Adrenal gland (tissue), 5 donors: ENCODE results near the gene PRKCB.

ENCODE experiments used
- POLR2A ChIP-seq, 2 donors: fragments of 450-650 bp; IDR thresholded peaks; one replicate each; pipeline ENCODE4 v1.6.1; 2017; ENCODE audit warnings: antibody characterized with exemption in 2 of 2, mild to moderate bottlenecking in 2 of 2, moderate library complexity in 1 of 2
- TF ChIP-seq, protein P1 (sequence below), 6 experiments: fragments of 450-650 bp in 4 of 6; fragments of 200-600 bp in 2 of 6; sonication (generic) in 1 of 6; IDR thresholded peaks; 1 replicate in 5 of 6; 2 replicates in 1 of 6; pipeline versions ENCODE4 v1.5.1 to v1.8.0; 2016 to 2021; ENCODE audit warnings: antibody characterized with exemption in 6 of 6, mild to moderate bottlenecking in 2 of 6, moderate library complexity in 1 of 6
- donor health status: DM: no; HTN: no; CAD: no.

DNA sequence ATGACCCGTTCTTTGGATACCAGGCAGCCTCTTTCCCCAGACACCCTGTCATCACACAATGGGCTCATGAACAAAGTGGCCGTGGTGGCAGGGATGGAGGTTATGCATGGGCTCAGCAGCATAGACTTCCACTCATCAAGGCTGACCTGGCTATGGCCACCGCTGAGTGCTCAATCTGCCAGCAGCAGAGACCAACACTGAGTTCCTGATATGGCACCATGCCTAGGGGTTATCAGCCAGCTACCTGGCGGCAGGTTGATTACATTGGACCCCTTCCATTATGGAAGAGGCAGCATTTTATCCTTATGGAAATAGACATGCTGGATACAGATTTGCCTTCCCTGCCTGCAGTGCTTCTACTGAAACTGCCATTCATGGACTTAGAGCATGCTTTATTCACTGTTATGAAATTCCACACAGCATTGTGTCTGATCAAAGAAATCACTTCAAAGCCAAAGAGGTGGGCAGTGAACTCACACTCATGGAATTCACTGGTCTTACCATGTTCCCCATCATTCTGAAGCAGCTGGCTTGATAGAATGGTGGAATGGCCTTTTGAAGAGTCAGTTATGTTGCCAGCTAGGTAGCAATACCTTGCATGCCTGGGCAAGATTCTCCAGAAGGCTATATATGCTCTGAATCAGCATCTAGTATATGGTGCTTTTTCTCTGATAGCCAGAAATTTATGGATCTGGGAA lies 160.6 kb downstream of the PRKCB start:
- TF ChIP-seq, protein P1, sequence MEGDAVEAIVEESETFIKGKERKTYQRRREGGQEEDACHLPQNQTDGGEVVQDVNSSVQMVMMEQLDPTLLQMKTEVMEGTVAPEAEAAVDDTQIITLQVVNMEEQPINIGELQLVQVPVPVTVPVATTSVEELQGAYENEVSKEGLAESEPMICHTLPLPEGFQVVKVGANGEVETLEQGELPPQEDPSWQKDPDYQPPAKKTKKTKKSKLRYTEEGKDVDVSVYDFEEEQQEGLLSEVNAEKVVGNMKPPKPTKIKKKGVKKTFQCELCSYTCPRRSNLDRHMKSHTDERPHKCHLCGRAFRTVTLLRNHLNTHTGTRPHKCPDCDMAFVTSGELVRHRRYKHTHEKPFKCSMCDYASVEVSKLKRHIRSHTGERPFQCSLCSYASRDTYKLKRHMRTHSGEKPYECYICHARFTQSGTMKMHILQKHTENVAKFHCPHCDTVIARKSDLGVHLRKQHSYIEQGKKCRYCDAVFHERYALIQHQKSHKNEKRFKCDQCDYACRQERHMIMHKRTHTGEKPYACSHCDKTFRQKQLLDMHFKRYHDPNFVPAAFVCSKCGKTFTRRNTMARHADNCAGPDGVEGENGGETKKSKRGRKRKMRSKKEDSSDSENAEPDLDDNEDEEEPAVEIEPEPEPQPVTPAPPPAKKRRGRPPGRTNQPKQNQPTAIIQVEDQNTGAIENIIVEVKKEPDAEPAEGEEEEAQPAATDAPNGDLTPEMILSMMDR (IDR thresholded peaks at IDR 0.05), result no peak
- no peak for TF ChIP-seq POLR2A (IDR thresholded peaks at IDR 0.05)
